Activated T-cell treated with anti-CD3 and anti-CD28 coated beads, Interleukin-2, amount 50 U/mL, for 1 hour (primary cell): Measurements from ENCODE around the gene AP5Z1.

Experiments
- DNase-seq: peaks from one replicate; pipeline ENCODE4 v3.0.0-alpha.2; 2020

Gene AP5Z1

GRCh38 chr7:4823441-4824119, 48.2 kb downstream of the AP5Z1 start:
- no peak for DNase-seq

GRCh38 chr7:4824120-4824775, 48.8 kb downstream of the AP5Z1 start:
- no peak for DNase-seq

- no peak for DNase-seq
These were observed 49.7 kb downstream of the AP5Z1 start for GRCh38 chr7:4825081-4825480.

GRCh38 chr7:4828720-4829383, 53.4 kb downstream of the AP5Z1 start:
- DNase-seq = no peak

- DNase-seq = peak; percentile 57
These were observed 54.8 kb downstream of the AP5Z1 start for GRCh38 chr7:4830176-4830575.

- no peak for DNase-seq
These were observed 56.5 kb downstream of the AP5Z1 start for GRCh38 chr7:4831723-4832495.

- DNase-seq = no peak
These were observed 57.3 kb downstream of the AP5Z1 start for GRCh38 chr7:4832711-4833110.

GRCh38 chr7:4833176-4833575, 57.8 kb downstream of the AP5Z1 start:
- no peak for DNase-seq

GRCh38 chr7:4833691-4834600, 58.5 kb downstream of the AP5Z1 start:
- DNase-seq = no peak

- DNase-seq = no peak
These were observed 59.4 kb downstream of the AP5Z1 start for GRCh38 chr7:4834601-4835397.

GRCh38 chr7:4835398-4836205, 60.2 kb downstream of the AP5Z1 start:
- no peak for DNase-seq

GRCh38 chr7:4836206-4836661, 60.8 kb downstream of the AP5Z1 start:
- no peak for DNase-seq

- no peak for DNase-seq
These were observed 61.8 kb downstream of the AP5Z1 start for GRCh38 chr7:4837041-4837802.

GRCh38 chr7:4837803-4838625, 62.6 kb downstream of the AP5Z1 start:
- no peak for DNase-seq

- no peak for DNase-seq
These were observed 63.4 kb downstream of the AP5Z1 start for GRCh38 chr7:4838626-4839334.

GRCh38 chr7:4840079-4840501, 64.7 kb downstream of the AP5Z1 start:
- DNase-seq = no peak
